ENCODE measurements around the gene CELSR1.

GRCh38 chr22:46480396-46480795, 57.0 kb downstream of the CELSR1 start:
- TF ChIP-seq CTCF (IDR thresholded peaks at IDR 0.05) (no peak), EZH2 (IDR thresholded peaks at IDR 0.05; ENCODE audit: borderline replicate concordance, insufficient read depth, low read depth, low read length, poor library complexity, severe bottlenecking) (no peak)
